ENCODE data around the gene RABL2A. TPM values are rescaled to one million over a fixed set of nuclear protein-coding genes. Genes with fewer than 3 reads are reported as not detected.
"Not testable (repeated sequence)": the region's sequence is repeated elsewhere in the genome, so short reads cannot be mapped to it uniquely, and the experiment has no call there.

Gene RABL2A
- total and polyA plus RNA-seq, 12 donors, result 3.5 to 14.9 (median 7.3) TPM

DNA sequence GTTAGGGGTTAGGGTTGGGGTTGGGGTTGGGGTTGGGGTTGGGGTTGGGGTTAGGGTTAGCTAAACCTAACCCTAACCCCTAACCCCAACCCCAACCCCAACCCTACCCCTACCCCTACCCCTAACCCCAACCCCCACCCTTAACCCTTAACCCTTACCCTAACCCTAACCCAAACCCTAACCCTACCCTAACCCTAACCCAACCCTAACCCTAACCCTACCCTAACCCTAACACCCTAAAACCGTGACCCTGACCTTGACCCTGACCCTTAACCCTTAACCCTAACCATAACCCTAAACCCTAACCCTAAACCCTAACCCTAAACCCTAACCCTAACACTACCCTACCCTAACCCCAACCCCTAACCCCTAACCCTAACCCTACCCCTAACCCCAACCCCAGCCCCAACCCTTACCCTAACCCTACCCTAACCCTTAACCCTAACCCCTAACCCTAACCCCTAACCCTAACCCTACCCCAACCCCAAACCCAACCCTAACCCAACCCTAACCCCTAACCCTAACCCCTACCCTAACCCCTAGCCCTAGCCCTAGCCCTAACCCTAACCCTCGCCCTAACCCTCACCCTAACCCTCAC is 24.1 kb upstream of the RABL2A start:
- 57 to 65% methylated on average over 2 of the region's 2 CpGs for WGBS, 2 donors
- ATAC-seq, result peak; percentile 61 to 89 (median 83)
- intact Hi-C loops (cut with DNase I), result loop anchor here in 3 of 10 donors (5.0 to 10.0 kb wide), 2 partner anchors 92 to 99 kb away; no protein-coding TSS in a partner anchor
- TF ChIP-seq, protein P1, sequence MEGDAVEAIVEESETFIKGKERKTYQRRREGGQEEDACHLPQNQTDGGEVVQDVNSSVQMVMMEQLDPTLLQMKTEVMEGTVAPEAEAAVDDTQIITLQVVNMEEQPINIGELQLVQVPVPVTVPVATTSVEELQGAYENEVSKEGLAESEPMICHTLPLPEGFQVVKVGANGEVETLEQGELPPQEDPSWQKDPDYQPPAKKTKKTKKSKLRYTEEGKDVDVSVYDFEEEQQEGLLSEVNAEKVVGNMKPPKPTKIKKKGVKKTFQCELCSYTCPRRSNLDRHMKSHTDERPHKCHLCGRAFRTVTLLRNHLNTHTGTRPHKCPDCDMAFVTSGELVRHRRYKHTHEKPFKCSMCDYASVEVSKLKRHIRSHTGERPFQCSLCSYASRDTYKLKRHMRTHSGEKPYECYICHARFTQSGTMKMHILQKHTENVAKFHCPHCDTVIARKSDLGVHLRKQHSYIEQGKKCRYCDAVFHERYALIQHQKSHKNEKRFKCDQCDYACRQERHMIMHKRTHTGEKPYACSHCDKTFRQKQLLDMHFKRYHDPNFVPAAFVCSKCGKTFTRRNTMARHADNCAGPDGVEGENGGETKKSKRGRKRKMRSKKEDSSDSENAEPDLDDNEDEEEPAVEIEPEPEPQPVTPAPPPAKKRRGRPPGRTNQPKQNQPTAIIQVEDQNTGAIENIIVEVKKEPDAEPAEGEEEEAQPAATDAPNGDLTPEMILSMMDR (IDR thresholded peaks at IDR 0.05), result no peak
- Histone ChIP-seq H3K9me3 (no peaks in the 10 kb centered on the region), H3K4me3 (peak overlapping the region in 9 of 10 donors; percentile 21 to 72 (median 61)), H3K4me1 (peaks cover 0 to 11% (median 3%) of the 10 kb centered on the region in 9 donors), H3K36me3 (peaks cover 0 to 4% (median 0%) of the 10 kb centered on the region in 9 donors), H3K27me3 (no peaks in the 10 kb centered on the region), H3K27ac (peak overlapping the region in 9 of 10 donors; percentile 58 to 96 (median 74))
- DNase-seq, result no peak

- intact Hi-C loops (cut with DNase I), result loop anchor here in 3 of 10 donors (5.0 to 10.0 kb wide), 2 partner anchors 91 to 99 kb away; no protein-coding TSS in a partner anchor
- H3K4me1 ChIP-seq, H3K9me3 ChIP-seq, H3K27me3 ChIP-seq, H3K36me3 ChIP-seq: not testable (repeated sequence)
- DNase-seq, result peak; percentile 87 to 89
- H3K4me3 ChIP-seq, result peak overlapping the region in 9 of 10 donors; percentile 38 to 72 (median 61)
- peak; percentile 95 to 100 (median 99) for ATAC-seq
- H3K27ac ChIP-seq, result peak overlapping the region; percentile 64 to 96 (median 88)
- 4 to 12% methylated on average over 56 to 83 of the region's 84 CpGs for WGBS, 2 donors
These were observed 23.5 kb upstream of the RABL2A start for GRCh38 chr2:113603467-113604084.

DNA sequence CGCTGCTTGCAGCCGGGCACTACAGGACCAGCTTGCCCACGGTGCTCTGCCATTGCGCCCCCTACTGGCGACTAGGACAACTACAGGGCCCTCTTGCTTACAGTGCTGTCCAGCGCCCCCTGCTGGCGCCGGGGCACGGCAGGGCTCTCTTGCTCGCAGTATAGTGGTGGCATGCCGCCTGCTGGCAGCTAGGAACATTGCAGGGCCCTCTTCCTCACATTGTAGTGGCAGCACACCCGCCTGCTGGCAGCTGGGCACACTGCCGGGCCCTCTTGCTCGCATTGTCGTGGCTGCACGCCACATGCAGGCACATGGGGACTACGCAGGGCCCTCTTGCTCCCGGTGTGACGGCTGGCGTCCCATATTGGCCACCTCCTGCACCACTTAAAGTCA is 23.0 kb upstream of the RABL2A start:
- Histone ChIP-seq H3K27ac (peak overlapping the region; percentile 64 to 96 (median 88)), H3K4me3 (peak overlapping the region in 9 of 10 donors; percentile 38 to 72 (median 61))
- peak; percentile 93 to 94 for DNase-seq
- not testable (repeated sequence) for H3K4me1 ChIP-seq, H3K27me3 ChIP-seq, H3K9me3 ChIP-seq, H3K36me3 ChIP-seq, ATAC-seq
- TF ChIP-seq, protein P1 (IDR thresholded peaks at IDR 0.05), result peak; percentile 98 to 100 (median 100)
- WGBS, 2 donors, result 1 to 9% methylated on average over 20 of the region's 20 CpGs
- intact Hi-C loops (cut with DNase I), result loop anchor here in 3 of 10 donors (5.0 to 10.0 kb wide), 2 partner anchors 91 to 98 kb away; no protein-coding TSS in a partner anchor

- H3K4me3 ChIP-seq, H3K36me3 ChIP-seq, DNase-seq, H3K27me3 ChIP-seq, H3K9me3 ChIP-seq, H3K4me1 ChIP-seq, ATAC-seq: not testable (repeated sequence)
- WGBS, 2 donors, result 75 to 82% methylated on average over 5 of the region's 5 CpGs
- peak overlapping the region in 5 of 10 donors; percentile 86 to 96 (median 89) for H3K27ac ChIP-seq
- intact Hi-C loops (cut with DNase I), result loop anchor here in 3 of 10 donors (5.0 to 10.0 kb wide), 2 partner anchors 90 to 98 kb away; no protein-coding TSS in a partner anchor
These were observed 22.4 kb upstream of the RABL2A start for GRCh38 chr2:113604661-113605060.

- not testable (repeated sequence) for H3K4me3 ChIP-seq, H3K36me3 ChIP-seq, H3K4me1 ChIP-seq, DNase-seq, H3K27ac ChIP-seq, H3K9me3 ChIP-seq, H3K27me3 ChIP-seq, ATAC-seq
- intact Hi-C loops (cut with DNase I), result loop anchor here in 2 of 10 donors (10.0 kb wide), 1 partner anchor 89 kb away; no protein-coding TSS in a partner anchor
- WGBS, 2 donors, result 67 to 70% methylated on average over 1 of the region's 1 CpG
These were observed 21.0 kb upstream of the RABL2A start for GRCh38 chr2:113606036-113606435.

GRCh38 chr2:113609822-113610221 is 17.2 kb upstream of the RABL2A start:
- not testable (repeated sequence) for H3K4me3 ChIP-seq, H3K27ac ChIP-seq, ATAC-seq, H3K36me3 ChIP-seq, H3K4me1 ChIP-seq, H3K27me3 ChIP-seq, DNase-seq, H3K9me3 ChIP-seq
- intact Hi-C loops (cut with DNase I), result loop anchor here in 2 of 10 donors (10.0 kb wide), 1 partner anchor 85 kb away; no protein-coding TSS in a partner anchor
- WGBS, 2 donors, result 83 to 88% methylated on average over 6 of the region's 7 CpGs

DNA sequence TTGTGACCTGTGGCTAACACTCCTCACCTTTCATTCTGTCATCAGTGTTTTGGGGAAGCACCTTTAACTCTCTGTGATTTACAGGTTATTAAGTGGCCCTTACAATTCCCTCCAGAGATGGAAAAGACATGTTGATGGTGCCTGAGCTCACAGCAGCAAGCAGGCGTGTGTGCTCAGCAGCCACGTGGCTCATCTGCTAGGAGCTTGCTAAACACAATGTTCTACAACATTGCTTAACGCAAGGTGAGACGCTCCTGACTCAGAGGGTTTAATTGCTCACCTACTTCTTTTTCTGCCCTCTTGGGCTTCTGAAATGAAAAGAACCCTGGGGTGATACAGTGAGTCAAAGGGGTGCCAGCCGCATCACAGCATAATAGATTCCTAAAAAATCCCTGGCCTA is 6.1 kb upstream of the RABL2A start:
- ATAC-seq; H3K27me3 ChIP-seq; intact Hi-C loops (cut with DNase I); H3K4me1 ChIP-seq; DNase-seq; H3K27ac ChIP-seq; H3K4me3 ChIP-seq; H3K36me3 ChIP-seq; H3K9me3 ChIP-seq: not testable (repeated sequence)
- 92 to 94% methylated on average over 4 of the region's 5 CpGs for WGBS, 2 donors

GRCh38 chr2:113625906-113626305 is 1.2 kb upstream of the RABL2A start:
- 72 to 76% methylated on average over 10 of the region's 10 CpGs for WGBS, 2 donors
- intact Hi-C loops (cut with DNase I); H3K27ac ChIP-seq; ATAC-seq; DNase-seq; H3K27me3 ChIP-seq; H3K9me3 ChIP-seq: not testable (repeated sequence)
- Histone ChIP-seq H3K4me3 (peak overlapping the region in 3 of 10 donors; percentile 9 to 61 (median 59)), H3K4me1 (peaks cover 0 to 12% (median 3%) of the 10 kb centered on the region in 9 donors), H3K36me3 (peaks cover 0 to 17% (median 0%) of the 10 kb centered on the region in 9 donors)

- 91 to 94% methylated on average over 3 to 4 of the region's 4 CpGs for WGBS, 2 donors
- H3K4me3 ChIP-seq; H3K27me3 ChIP-seq; H3K27ac ChIP-seq; ATAC-seq; H3K9me3 ChIP-seq; H3K4me1 ChIP-seq; intact Hi-C loops (cut with DNase I); DNase-seq: not testable (repeated sequence)
- H3K36me3 ChIP-seq, result peaks cover 0 to 41% (median 0%) of the 10 kb centered on the region in 9 donors
These were observed 5.8 kb downstream of the RABL2A start for GRCh38 chr2:113632849-113633345.

Measured in heart right ventricle (tissue), 16 donors.